GM19452 (cell line): ENCODE data around the gene COQ7.

Experiments
- ATAC-seq: cut with Tn5 transposase; IDR thresholded peaks from one replicate; pipeline ENCODE4 v1.9.1; 2021; ENCODE audit not compliant: unreplicated experiment

Gene COQ7

DNA sequence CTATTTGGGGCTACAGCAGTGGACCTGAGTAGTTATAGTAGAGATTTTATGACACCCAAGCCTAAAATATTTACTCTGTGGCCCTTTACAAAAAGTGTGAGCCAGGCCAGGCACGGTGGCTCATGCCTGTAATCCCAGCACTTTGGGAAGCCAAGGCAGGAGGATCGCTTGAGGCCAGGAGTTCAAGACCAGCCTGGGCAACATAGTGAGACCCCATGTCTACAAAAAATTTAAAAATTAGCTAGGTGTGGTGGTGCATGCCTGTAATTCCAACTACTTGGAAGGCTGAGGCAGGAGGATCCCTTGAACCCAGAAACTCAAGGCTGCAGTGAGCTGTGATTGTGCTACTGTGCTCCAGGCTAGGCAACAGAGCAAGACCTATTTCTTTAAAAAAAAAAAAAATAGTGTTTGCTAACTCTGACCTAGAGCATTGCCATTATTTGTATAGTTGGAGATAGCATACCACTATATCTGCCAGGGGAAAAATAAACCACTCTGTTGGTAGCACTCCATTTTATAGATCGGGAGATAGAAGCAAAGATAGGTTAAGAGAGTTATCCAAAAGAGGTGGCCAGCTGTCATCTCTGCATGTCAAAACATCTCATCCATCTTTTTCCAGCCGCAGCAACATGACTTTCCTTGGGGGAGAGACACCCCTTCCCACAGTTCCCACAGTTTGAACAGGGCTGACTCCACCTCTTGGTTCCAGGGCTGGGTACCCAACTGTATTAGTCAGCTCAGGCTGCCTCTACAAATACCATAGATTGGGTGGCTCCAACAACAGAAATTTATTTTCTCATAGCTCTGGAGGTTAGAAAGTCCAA, 43.3 kb downstream of the COQ7 start:
- no peak for ATAC-seq

GRCh38 chr16:19112099-19112407, 44.6 kb downstream of the COQ7 start:
- ATAC-seq, result no peak

- no peak for ATAC-seq
These were observed 46.4 kb downstream of the COQ7 start, which contains the start of gene ITPRIPL2 for GRCh38 chr16:19113577-19114358. Gene ITPRIPL2 (plus strand): TSS chr16:19113964. CDS start chr16:19114462, 498 bp downstream.

GRCh38 chr16:19114359-19115147, 47.1 kb downstream of the COQ7 start:
- no peak for ATAC-seq

DNA sequence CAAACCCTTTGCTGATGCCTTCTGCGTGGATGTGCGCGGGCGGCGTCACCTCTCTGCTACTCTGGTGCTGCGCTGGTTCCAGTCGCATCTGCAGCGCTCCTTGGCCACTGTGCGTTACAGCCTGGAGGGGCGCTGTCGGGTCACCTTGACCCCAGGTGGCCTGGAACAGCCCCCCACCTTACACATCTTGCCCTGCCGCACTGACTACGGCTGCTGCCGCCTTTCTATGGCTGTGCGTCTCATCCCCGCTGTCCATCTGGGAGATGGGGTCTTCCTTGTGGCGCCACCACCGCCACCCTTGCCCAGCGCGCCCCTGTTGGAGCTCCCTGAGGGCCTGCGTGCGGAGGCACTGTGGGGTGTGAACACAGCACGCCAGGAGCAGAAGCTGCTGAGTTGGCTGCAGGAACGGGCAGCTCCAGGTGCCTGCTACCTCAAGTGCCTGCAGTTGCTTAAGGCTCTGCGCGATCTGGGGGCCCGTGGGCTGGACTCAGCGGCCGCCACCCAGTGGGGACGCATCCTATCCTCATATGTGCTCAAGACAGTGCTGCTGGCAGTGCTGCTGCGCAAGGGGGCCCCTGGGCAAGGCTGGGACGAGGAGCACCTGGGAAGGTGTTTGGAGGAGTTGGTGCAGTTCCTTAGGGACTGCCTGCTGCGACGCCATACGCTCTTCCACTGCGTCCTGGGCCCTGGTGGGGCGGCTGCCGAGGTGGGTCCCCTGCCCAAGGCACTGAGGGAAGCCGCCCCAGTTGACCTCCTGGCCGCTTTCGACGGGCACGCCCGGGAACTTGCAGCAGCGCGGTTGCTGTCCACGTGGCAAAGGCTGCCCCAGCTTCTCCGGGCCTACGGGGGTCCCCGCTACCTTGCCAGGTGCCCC, 48.0 kb downstream of the COQ7 start:
- ATAC-seq, result no peak

- ATAC-seq, result no peak
These were observed 49.5 kb downstream of the COQ7 start for GRCh38 chr16:19116711-19117449.

GRCh38 chr16:19118938-19119431, 51.6 kb downstream of the COQ7 start:
- ATAC-seq, result no peak

- no peak for ATAC-seq
These were observed 52.1 kb downstream of the COQ7 start for GRCh38 chr16:19119564-19119963.

DNA sequence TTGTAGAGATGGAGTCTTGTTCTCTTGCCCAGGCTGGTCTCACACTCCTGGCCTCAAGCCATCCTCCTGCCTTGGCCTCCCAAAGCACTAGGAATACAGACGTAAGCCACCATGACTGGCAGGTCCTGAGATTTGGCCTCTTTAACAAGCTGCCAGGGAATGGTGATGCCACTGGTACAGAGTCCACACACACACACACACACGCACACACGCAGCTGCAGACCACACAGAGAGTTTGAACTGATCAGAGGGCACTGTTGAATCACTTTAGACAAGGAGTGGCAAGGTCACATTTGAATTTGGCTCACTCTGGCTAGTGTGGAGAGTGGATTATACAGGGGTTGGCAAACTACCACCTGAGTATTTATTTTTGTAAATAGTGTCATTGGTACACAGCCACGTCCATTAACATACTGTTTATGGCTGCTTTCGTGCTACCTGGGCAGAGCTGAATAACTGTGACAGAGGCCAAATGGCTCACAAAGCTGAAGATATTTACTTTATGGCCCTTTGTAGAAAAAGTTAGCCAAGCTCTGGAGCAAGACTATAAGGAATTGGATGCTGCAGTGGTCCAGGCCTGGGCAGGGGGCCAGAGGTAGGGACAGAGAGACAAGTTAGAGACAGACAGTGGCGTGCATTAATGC, 56.2 kb downstream of the COQ7 start:
- no peak for ATAC-seq

- ATAC-seq, result no peak
These were observed 58.9 kb downstream of the COQ7 start for GRCh38 chr16:19126300-19126699.

DNA sequence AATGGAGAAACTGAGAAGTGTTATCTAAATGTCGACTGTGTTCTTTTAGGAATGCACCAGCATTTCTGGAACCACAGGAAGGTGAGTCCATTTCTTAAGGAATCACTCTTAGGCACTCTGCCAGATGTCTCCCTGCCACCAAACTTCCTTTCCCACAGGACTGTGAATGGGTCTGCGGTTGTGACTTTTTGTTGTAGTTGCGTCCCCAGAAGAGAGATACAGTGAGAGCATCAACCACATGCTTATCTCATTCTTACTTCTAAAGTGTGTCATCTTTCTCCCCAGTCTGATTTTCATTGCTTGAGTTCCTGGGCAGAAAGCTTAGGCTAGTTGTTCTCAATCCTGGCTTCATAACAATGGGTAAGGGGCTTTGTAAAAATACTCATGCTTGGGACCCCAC, 59.8 kb downstream of the COQ7 start:
- ATAC-seq, result peak; percentile 30

- peak; percentile 58 for ATAC-seq
These were observed 60.3 kb downstream of the COQ7 start for GRCh38 chr16:19127674-19128131.

DNA sequence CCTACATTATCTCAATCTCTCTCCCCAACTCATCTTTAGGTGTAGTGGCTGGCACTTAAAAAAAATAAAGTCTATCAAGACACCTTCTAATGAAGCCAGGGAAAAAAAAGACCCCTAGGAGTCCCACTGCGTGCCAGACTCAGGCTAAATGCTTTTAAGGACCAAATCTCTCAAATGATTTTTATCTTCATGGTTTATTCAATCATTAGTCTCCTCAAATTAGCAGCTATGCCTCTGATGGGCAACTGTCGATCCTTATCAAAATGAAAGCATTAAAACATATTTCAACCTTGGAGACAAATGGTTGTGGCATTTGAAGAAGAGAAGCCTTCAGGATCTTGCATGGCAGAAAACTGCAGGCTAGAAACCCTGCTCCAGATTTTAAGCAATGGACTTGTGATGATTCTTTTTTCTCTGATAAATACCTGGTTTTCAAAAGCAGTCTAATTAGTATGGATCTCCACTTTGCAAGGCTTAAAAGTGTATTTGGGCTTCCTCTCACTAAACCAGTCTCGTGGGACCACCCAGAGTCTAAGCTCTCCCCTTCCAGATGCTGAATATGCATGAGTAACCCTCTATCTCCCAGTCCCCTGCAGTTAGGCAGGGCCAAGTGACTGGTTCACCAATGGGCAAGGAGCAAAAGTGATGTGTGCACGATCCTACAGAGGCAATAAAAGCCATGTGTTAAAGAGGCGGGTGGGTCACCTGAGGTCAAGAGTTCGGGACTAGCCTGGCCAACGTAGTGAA, 61.2 kb downstream of the COQ7 start:
- no peak for ATAC-seq
